ENCODE results near the gene ANKRD2.
"Not testable (repeated sequence)": the region's sequence is repeated elsewhere in the genome, so short reads cannot be mapped to it uniquely, and the experiment has no call there.

The ANKRD2 gene

GRCh38 chr10:97572214-97572989 lies at the start of gene ANKRD2:
ANKRD2 (plus strand) TSS chr10:97572779; CDS start chr10:97572789, 10 bp downstream.
- DNase-seq (ENCODE audit: low spot score): peak; percentile 89

GRCh38 chr10:97522937-97523336 lies 49.6 kb upstream of the ANKRD2 start:
- DNase-seq (ENCODE audit: low spot score): no peak

GRCh38 chr10:97525086-97525485 lies 47.5 kb upstream of the ANKRD2 start:
- no peak for DNase-seq (ENCODE audit: low spot score)

- no peak for DNase-seq (ENCODE audit: low spot score)
Measured at GRCh38 chr10:97525683-97526110, 46.9 kb upstream of the ANKRD2 start.

- DNase-seq (ENCODE audit: low spot score): not testable (repeated sequence)
Measured at GRCh38 chr10:97528876-97529275, 43.7 kb upstream of the ANKRD2 start.

GRCh38 chr10:97529685-97530465 lies 42.7 kb upstream of the ANKRD2 start:
- DNase-seq (ENCODE audit: low spot score): no peak

GRCh38 chr10:97531401-97531986 lies 41.1 kb upstream of the ANKRD2 start:
- DNase-seq (ENCODE audit: low spot score): no peak

GRCh38 chr10:97532935-97533671 lies 39.5 kb upstream of the ANKRD2 start:
- no peak for DNase-seq (ENCODE audit: low spot score)

- DNase-seq (ENCODE audit: low spot score): no peak
Measured at GRCh38 chr10:97533888-97534287, 38.7 kb upstream of the ANKRD2 start.

- DNase-seq (ENCODE audit: low spot score): peak; percentile 65
Measured at GRCh38 chr10:97534746-97535367, 37.7 kb upstream of the ANKRD2 start.

GRCh38 chr10:97537186-97537869 lies 35.3 kb upstream of the ANKRD2 start:
- no peak for DNase-seq (ENCODE audit: low spot score)

GRCh38 chr10:97538411-97538810 lies 34.2 kb upstream of the ANKRD2 start:
- no peak for DNase-seq (ENCODE audit: low spot score)

GRCh38 chr10:97538839-97539238 lies 33.7 kb upstream of the ANKRD2 start:
- DNase-seq (ENCODE audit: low spot score): no peak

- DNase-seq (ENCODE audit: low spot score): no peak
Measured at GRCh38 chr10:97539523-97540200, 32.9 kb upstream of the ANKRD2 start.

- no peak for DNase-seq (ENCODE audit: low spot score)
Measured at GRCh38 chr10:97540669-97541500, 31.7 kb upstream of the ANKRD2 start.

GRCh38 chr10:97542169-97543024 lies 30.2 kb upstream of the ANKRD2 start:
- DNase-seq (ENCODE audit: low spot score): no peak

- no peak for DNase-seq (ENCODE audit: low spot score)
Measured at GRCh38 chr10:97543025-97543546, 29.5 kb upstream of the ANKRD2 start.
